ENCODE results near the gene UCHL3.

DNA sequence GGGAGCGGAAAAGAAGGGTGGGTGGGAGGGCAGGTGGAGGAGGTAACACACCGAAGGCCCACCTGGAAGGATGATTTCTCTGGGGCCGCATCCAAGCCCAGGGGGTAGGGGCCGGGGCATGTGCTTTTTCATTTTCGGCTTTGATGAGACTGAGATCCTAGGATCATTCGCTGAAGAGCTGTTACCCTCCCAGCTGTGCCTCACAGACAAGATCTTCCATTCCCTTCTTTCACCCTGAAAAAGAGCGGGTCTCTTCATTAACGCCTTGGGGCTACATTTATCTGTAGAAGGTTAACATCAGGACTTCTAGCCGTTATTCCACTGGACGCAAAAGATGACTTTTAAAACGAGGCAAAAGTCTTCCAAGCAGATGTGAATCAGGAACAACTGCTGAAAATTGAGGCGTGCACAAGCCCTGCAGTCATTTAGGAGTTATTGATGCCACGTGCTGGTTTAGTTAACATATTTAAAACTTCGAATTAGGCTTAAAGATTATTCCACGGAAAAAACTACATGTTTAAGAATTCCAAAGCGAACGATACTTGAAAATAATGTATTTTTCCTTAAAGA, 87.7 kb downstream of the UCHL3 start:
- TF ChIP-seq, protein P1, sequence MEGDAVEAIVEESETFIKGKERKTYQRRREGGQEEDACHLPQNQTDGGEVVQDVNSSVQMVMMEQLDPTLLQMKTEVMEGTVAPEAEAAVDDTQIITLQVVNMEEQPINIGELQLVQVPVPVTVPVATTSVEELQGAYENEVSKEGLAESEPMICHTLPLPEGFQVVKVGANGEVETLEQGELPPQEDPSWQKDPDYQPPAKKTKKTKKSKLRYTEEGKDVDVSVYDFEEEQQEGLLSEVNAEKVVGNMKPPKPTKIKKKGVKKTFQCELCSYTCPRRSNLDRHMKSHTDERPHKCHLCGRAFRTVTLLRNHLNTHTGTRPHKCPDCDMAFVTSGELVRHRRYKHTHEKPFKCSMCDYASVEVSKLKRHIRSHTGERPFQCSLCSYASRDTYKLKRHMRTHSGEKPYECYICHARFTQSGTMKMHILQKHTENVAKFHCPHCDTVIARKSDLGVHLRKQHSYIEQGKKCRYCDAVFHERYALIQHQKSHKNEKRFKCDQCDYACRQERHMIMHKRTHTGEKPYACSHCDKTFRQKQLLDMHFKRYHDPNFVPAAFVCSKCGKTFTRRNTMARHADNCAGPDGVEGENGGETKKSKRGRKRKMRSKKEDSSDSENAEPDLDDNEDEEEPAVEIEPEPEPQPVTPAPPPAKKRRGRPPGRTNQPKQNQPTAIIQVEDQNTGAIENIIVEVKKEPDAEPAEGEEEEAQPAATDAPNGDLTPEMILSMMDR (IDR thresholded peaks at IDR 0.05 in 8 of 11, conservative IDR thresholded peaks at IDR 0.05 in 3 of 11), result no peak
- no peak for TF ChIP-seq POLR2AphosphoS5 (IDR thresholded peaks at IDR 0.05)

Data from spleen (tissue), 7 donors.